ENCODE results near the gene TMEM200A. TPM values are rescaled to one million over a fixed set of nuclear protein-coding genes. Genes with fewer than 3 reads are reported as not detected.
A peak's percentile ranks its signal among the peaks of the same experiment; 100 is the strongest.

TMEM200A gene
- polyA plus RNA-seq, 1 donor from 2014 or later: 31.3 TPM

DNA sequence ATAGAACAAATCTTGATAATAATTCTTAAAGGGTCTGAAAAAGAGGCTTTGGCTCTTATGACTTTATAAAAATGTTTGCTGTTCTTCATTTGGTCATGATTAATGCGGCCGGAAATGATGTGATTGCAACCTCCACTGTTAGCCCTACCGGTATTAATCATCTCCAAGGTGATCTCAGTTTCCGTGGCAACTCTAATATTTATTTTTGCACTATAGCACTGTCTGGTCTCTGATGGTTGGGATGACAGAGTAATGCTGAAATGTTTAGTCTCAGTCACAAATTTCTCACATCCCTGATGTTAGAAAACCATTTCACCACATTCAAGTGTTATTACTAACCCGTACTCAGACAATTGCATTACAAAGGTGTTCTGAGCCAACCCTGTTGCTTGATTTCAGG, 87.4 kb downstream of the TMEM200A start:
- Histone ChIP-seq H3K4me2 (ENCODE audit: low read length) (peak overlapping the region; percentile 50), H3K9ac (ENCODE audit: low read length) (peak overlapping the region; percentile 7), H3F3A (ENCODE audit: insufficient read depth, low read length, poor library complexity, severe bottlenecking) (peaks cover 5% of the 10 kb centered on the region), H3K27me3 (ENCODE audit: insufficient read depth, low read depth, low read length) (no peaks in the 10 kb centered on the region), H3K9me3 (ENCODE audit: low read length) (no peaks in the 10 kb centered on the region), H4K20me1 (ENCODE audit: insufficient read depth) (no peaks in the 10 kb centered on the region), H3K4me3 (ENCODE audit: low read length) (peak overlapping the region; percentile 24), H3K79me2 (replicated peaks; ENCODE audit: insufficient read depth, low read length) (no peaks in the 10 kb centered on the region), H3K9me2 (ENCODE audit: insufficient read depth, low read length) (no peaks in the 10 kb centered on the region), H3K27ac (ENCODE audit: low read length) (peak overlapping the region; percentile 75), H3K36me3 (ENCODE audit: insufficient read depth, low read length) (no peaks in the 10 kb centered on the region), H2AFZ (ENCODE audit: low read depth, low read length) (no peak overlapping the region)
- TF ChIP-seq EZH2 (IDR thresholded peaks at IDR 0.05; ENCODE audit: borderline replicate concordance, insufficient read depth, low read length, poor library complexity, severe bottlenecking) (no peak), RAD21 (conservative IDR thresholded peaks at IDR 0.05) (no peak), TAF1 (IDR thresholded peaks at IDR 0.05; ENCODE audit: low read depth) (no peak), EP300 (conservative IDR thresholded peaks at IDR 0.05; ENCODE audit: poor library complexity, severe bottlenecking) (peak; percentile 87), MXI1 (conservative IDR thresholded peaks at IDR 0.05; ENCODE audit: poor library complexity, severe bottlenecking) (no peak), SMC3 (conservative IDR thresholded peaks at IDR 0.05; ENCODE audit: poor library complexity) (no peak), POLR2AphosphoS5 (IDR thresholded peaks at IDR 0.05) (peak; percentile 82)
- TF ChIP-seq, protein P1, sequence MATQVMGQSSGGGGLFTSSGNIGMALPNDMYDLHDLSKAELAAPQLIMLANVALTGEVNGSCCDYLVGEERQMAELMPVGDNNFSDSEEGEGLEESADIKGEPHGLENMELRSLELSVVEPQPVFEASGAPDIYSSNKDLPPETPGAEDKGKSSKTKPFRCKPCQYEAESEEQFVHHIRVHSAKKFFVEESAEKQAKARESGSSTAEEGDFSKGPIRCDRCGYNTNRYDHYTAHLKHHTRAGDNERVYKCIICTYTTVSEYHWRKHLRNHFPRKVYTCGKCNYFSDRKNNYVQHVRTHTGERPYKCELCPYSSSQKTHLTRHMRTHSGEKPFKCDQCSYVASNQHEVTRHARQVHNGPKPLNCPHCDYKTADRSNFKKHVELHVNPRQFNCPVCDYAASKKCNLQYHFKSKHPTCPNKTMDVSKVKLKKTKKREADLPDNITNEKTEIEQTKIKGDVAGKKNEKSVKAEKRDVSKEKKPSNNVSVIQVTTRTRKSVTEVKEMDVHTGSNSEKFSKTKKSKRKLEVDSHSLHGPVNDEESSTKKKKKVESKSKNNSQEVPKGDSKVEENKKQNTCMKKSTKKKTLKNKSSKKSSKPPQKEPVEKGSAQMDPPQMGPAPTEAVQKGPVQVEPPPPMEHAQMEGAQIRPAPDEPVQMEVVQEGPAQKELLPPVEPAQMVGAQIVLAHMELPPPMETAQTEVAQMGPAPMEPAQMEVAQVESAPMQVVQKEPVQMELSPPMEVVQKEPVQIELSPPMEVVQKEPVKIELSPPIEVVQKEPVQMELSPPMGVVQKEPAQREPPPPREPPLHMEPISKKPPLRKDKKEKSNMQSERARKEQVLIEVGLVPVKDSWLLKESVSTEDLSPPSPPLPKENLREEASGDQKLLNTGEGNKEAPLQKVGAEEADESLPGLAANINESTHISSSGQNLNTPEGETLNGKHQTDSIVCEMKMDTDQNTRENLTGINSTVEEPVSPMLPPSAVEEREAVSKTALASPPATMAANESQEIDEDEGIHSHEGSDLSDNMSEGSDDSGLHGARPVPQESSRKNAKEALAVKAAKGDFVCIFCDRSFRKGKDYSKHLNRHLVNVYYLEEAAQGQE (IDR thresholded peaks at IDR 0.05; ENCODE audit: borderline replicate concordance): no peak
- TF ChIP-seq, protein P2, sequence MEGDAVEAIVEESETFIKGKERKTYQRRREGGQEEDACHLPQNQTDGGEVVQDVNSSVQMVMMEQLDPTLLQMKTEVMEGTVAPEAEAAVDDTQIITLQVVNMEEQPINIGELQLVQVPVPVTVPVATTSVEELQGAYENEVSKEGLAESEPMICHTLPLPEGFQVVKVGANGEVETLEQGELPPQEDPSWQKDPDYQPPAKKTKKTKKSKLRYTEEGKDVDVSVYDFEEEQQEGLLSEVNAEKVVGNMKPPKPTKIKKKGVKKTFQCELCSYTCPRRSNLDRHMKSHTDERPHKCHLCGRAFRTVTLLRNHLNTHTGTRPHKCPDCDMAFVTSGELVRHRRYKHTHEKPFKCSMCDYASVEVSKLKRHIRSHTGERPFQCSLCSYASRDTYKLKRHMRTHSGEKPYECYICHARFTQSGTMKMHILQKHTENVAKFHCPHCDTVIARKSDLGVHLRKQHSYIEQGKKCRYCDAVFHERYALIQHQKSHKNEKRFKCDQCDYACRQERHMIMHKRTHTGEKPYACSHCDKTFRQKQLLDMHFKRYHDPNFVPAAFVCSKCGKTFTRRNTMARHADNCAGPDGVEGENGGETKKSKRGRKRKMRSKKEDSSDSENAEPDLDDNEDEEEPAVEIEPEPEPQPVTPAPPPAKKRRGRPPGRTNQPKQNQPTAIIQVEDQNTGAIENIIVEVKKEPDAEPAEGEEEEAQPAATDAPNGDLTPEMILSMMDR (IDR thresholded peaks at IDR 0.05; ENCODE audit: poor library complexity, severe bottlenecking): no peak

- Histone ChIP-seq H3K27me3 (ENCODE audit: insufficient read depth, low read depth, low read length) (no peaks in the 10 kb centered on the region), H3K9me2 (ENCODE audit: insufficient read depth, low read length) (no peaks in the 10 kb centered on the region), H2AFZ (ENCODE audit: low read depth, low read length) (no peak overlapping the region), H3K4me3 (ENCODE audit: low read length) (no peak overlapping the region), H3K9ac (ENCODE audit: low read length) (no peak overlapping the region), H4K20me1 (ENCODE audit: insufficient read depth) (no peaks in the 10 kb centered on the region), H3K4me2 (ENCODE audit: low read length) (no peak overlapping the region), H3K27ac (ENCODE audit: low read length) (no peak overlapping the region), H3K36me3 (ENCODE audit: insufficient read depth, low read length) (no peaks in the 10 kb centered on the region), H3F3A (ENCODE audit: insufficient read depth, low read length, poor library complexity, severe bottlenecking) (peaks cover 5% of the 10 kb centered on the region), H3K9me3 (ENCODE audit: low read length) (no peaks in the 10 kb centered on the region), H3K79me2 (replicated peaks; ENCODE audit: insufficient read depth, low read length) (no peaks in the 10 kb centered on the region)
- TF ChIP-seq SMC3 (conservative IDR thresholded peaks at IDR 0.05; ENCODE audit: poor library complexity) (no peak), POLR2AphosphoS5 (IDR thresholded peaks at IDR 0.05) (no peak), TAF1 (IDR thresholded peaks at IDR 0.05; ENCODE audit: low read depth) (no peak), EZH2 (IDR thresholded peaks at IDR 0.05; ENCODE audit: borderline replicate concordance, insufficient read depth, low read length, poor library complexity, severe bottlenecking) (no peak), EP300 (conservative IDR thresholded peaks at IDR 0.05; ENCODE audit: poor library complexity, severe bottlenecking) (no peak), RAD21 (conservative IDR thresholded peaks at IDR 0.05) (no peak)
- TF ChIP-seq, protein P1 (IDR thresholded peaks at IDR 0.05; ENCODE audit: borderline replicate concordance): no peak
- TF ChIP-seq, protein P2 (IDR thresholded peaks at IDR 0.05; ENCODE audit: poor library complexity, severe bottlenecking): no peak
Measured at GRCh38 chr6:130457605-130458004, 91.8 kb downstream of the TMEM200A start.

All from neural cell (in vitro differentiated cells).